Spleen (tissue), 11 donors: ENCODE measurements around the gene HMBS. TPM values are rescaled to one million over a fixed set of nuclear protein-coding genes. Genes with fewer than 3 reads are reported as not detected.

Experiments used
- DNase-seq: peaks from one replicate; pipeline ENCODE4 v3.0.0-alpha.2; 2020
- H3K27ac ChIP-seq, 8 donors: fragments of 200-600 bp; sonication (generic) in 7 of 8; 1 replicate in 4 of 8; 2 replicates in 4 of 8; pipeline versions ENCODE4 v1.5.0 to v1.8.0; 2016 to 2021; ENCODE audit warnings: inconsistent platforms in 4 of 8, mild to moderate bottlenecking in 4 of 8, moderate library complexity in 1 of 8
- H3K27me3 ChIP-seq, 7 donors: fragments of 200-600 bp; sonication (generic) in 6 of 7; replicated peaks in 1 of 7; 1 replicate in 4 of 7; 2 replicates in 3 of 7; pipeline versions ENCODE4 v1.5.0 to v1.8.0; 2016 to 2021; ENCODE audit warnings: inconsistent platforms in 3 of 7, mild to moderate bottlenecking in 1 of 7
- H3K36me3 ChIP-seq, 6 donors: fragments of 200-600 bp; sonication (generic) in 5 of 6; 1 replicate in 4 of 6; 2 replicates in 2 of 6; pipeline versions ENCODE4 v1.5.0 to v1.8.0; 2016 to 2021; ENCODE audit warnings: inconsistent platforms in 2 of 6
- H3K4me1 ChIP-seq, 6 donors: fragments of 200-600 bp; sonication (generic) in 5 of 6; 1 replicate in 3 of 6; 2 replicates in 3 of 6; pipeline versions ENCODE4 v1.5.0 to v1.8.0; 2016 to 2021; ENCODE audit warnings: inconsistent platforms in 3 of 6
- H3K4me3 ChIP-seq, 8 donors: fragments of 200-600 bp; sonication (generic) in 7 of 8; 1 replicate in 4 of 8; 2 replicates in 4 of 8; pipeline versions ENCODE4 v1.5.0 to v1.8.0; 2016 to 2021; ENCODE audit warnings: inconsistent platforms in 4 of 8, mild to moderate bottlenecking in 4 of 8, moderate library complexity in 2 of 8
- H3K9me3 ChIP-seq, 8 donors: fragments of 200-600 bp; sonication (generic) in 7 of 8; 1 replicate in 4 of 8; 2 replicates in 4 of 8; pipeline versions ENCODE4 v1.5.0 to v1.8.0; 2016 to 2021; ENCODE audit warnings: inconsistent platforms in 4 of 8
- CTCF ChIP-seq, 11 experiments: fragments of 200-600 bp in 7 of 11; fragments of 450-650 bp in 4 of 11; sonication (generic) in 4 of 11; IDR thresholded peaks in 8 of 11; conservative IDR thresholded peaks in 3 of 11; 1 replicate in 7 of 11; 2 replicates in 4 of 11; pipeline versions ENCODE4 v1.4.0 to v1.8.0; 2016 to 2021; ENCODE audit warnings: antibody characterized with exemption in 11 of 11, inconsistent platforms in 4 of 11, mild to moderate bottlenecking in 1 of 11
- POLR2A ChIP-seq, 3 donors: fragments of 450-650 bp; IDR thresholded peaks; one replicate each; pipeline ENCODE4 v1.5.1; 2017; ENCODE audit warnings: antibody characterized with exemption in 3 of 3, mild to moderate bottlenecking in 1 of 3
- POLR2AphosphoS5 ChIP-seq, 3 donors: sonication (generic); formaldehyde crosslinking; IDR thresholded peaks; one replicate each; pipeline ENCODE4 v1.5.1; 2017; ENCODE audit warnings: antibody characterized with exemption in 3 of 3
- WGBS, 5 donors: extraction: QIAGEN DNeasy Blood & Tissue Kit in 3 of 5; methylation state at CpG; one replicate each; pipeline versions ENCODE4 v1.1.5 to v1.1.7; 2013 to 2018; 5-methylcytosine and 5-hydroxymethylcytosine counted together
- intact Hi-C: fragments of 100-400 bp; cut with DNase I; formaldehyde crosslinking; loops from one replicate; pipeline ENCODE4 v1.15.0; 2023; ENCODE audit warnings: low total_unique reads
- polyA plus RNA-seq, 3 donors: library from polyadenylated mRNA; stranded (reverse); fragments of 200-250 nt; gene quantifications; one replicate each; pipeline ENCODE4 v1.2.1, GENCODE V29; 2013
- total RNA-seq, 7 donors: library from RNA; depleted of rRNA in 3 of 7; stranded (reverse); fragments of >200 nt in 3 of 7; fragmentation: NEBNext Ultra II Directional in 4 of 7; extraction: Animal tissue kit (Norgen Biotek cat#: 25700) in 4 of 7; gene quantifications; one replicate each; pipeline versions ENCODE4 v1.1.0 to v1.2.1, GENCODE V29; 2016 to 2021
- donor health status: healthy with polysubstance abuse.
- donor health status: DM: no; HTN: no; CAD: no; lungs with moderate emphysema.
- donor health status: DM: no; HTN: no; CAD: no.
- donor health status: Bipolar disorder and iron deficiency.
- donor health status: healthy.
- donor health status: DM: no; HTN: no; CAD: no.
- donor health status: DM: yes; HTN: yes; CAD: no.

HMBS gene
- total and polyA plus RNA-seq, 10 donors, result 7.4 to 42.6 (median 19.8) TPM

- WGBS, 5 donors, result 0 to 1% (median 1%) methylated on average over 25 to 81 of the region's 81 CpGs
- intact Hi-C loops, result loop anchor here (10.0 kb wide), 1 partner anchor 101 kb away; no protein-coding TSS in a partner anchor
- H3K27me3 ChIP-seq, result no peaks in the 10 kb centered on the region
- peak; percentile 92 for DNase-seq
- H3K36me3 ChIP-seq, result peaks cover 0 to 47% (median 19%) of the 10 kb centered on the region in 6 donors
- no peaks in the 10 kb centered on the region for H3K9me3 ChIP-seq
- H3K4me3 ChIP-seq, result peak overlapping the region; percentile 76 to 93 (median 83)
- H3K27ac ChIP-seq, result peak overlapping the region; percentile 84 to 97 (median 94)
- peaks cover 14 to 74% (median 40%) of the 10 kb centered on the region in 6 donors for H3K4me1 ChIP-seq
- peak in 1 of 3 donors; percentile 0 for TF ChIP-seq POLR2AphosphoS5 (IDR thresholded peaks at IDR 0.05)
- TF ChIP-seq POLR2A (IDR thresholded peaks at IDR 0.05), result no peak
- no peak for TF ChIP-seq CTCF (IDR thresholded peaks at IDR 0.05 in 8 of 11, conservative IDR thresholded peaks at IDR 0.05 in 3 of 11)
These were observed 9.5 kb downstream of the HMBS start for GRCh38 chr11:119093942-119094815.

GRCh38 chr11:119094816-119095065, 10.1 kb downstream of the HMBS start:
- H3K4me1 ChIP-seq, result peaks cover 14 to 78% (median 40%) of the 10 kb centered on the region in 6 donors
- peak overlapping the region; percentile 84 to 97 (median 94) for H3K27ac ChIP-seq
- TF ChIP-seq POLR2AphosphoS5 (IDR thresholded peaks at IDR 0.05), result no peak
- no peak for TF ChIP-seq POLR2A (IDR thresholded peaks at IDR 0.05)
- peak in 9 of 11 experiments; percentile 54 to 90 (median 81) for TF ChIP-seq CTCF (IDR thresholded peaks at IDR 0.05 in 8 of 11, conservative IDR thresholded peaks at IDR 0.05 in 3 of 11)
- no peaks in the 10 kb centered on the region for H3K27me3 ChIP-seq
- intact Hi-C loops, result loop anchor here (10.0 kb wide), 1 partner anchor 100 kb away; no protein-coding TSS in a partner anchor
- 0 to 1% (median 0%) methylated on average over 9 to 19 of the region's 19 CpGs; no CpG with 5 or more reads in 1 of the 5 donors for WGBS, 5 donors
- no peaks in the 10 kb centered on the region for H3K9me3 ChIP-seq
- peak overlapping the region; percentile 76 to 93 (median 83) for H3K4me3 ChIP-seq
- H3K36me3 ChIP-seq, result peaks cover 0 to 50% (median 19%) of the 10 kb centered on the region in 6 donors
- DNase-seq, result peak; percentile 96

- 0 to 1% (median 0%) methylated on average over 52 to 79 of the region's 79 CpGs for WGBS, 5 donors
- H3K27me3 ChIP-seq, result no peaks in the 10 kb centered on the region
- DNase-seq, result peak; percentile 98
- H3K4me3 ChIP-seq, result peak overlapping the region; percentile 76 to 93 (median 83)
- H3K4me1 ChIP-seq, result peaks cover 15 to 78% (median 44%) of the 10 kb centered on the region in 6 donors
- peak overlapping the region; percentile 84 to 97 (median 94) for H3K27ac ChIP-seq
- intact Hi-C loops, result loop anchor here (10.0 kb wide), 1 partner anchor 100 kb away; no protein-coding TSS in a partner anchor
- TF ChIP-seq POLR2A (IDR thresholded peaks at IDR 0.05) (peak; percentile 97 to 98 (median 97)), POLR2AphosphoS5 (IDR thresholded peaks at IDR 0.05) (peak; percentile 100), CTCF (IDR thresholded peaks at IDR 0.05 in 8 of 11, conservative IDR thresholded peaks at IDR 0.05 in 3 of 11) (peak in 7 of 11 experiments; percentile 2 to 74 (median 32))
- H3K36me3 ChIP-seq, result peaks cover 0 to 50% (median 19%) of the 10 kb centered on the region in 6 donors
- no peaks in the 10 kb centered on the region for H3K9me3 ChIP-seq
These were observed 10.6 kb downstream of the HMBS start for GRCh38 chr11:119095066-119095880.
